NCI-H526 (cell line): ENCODE data around the gene EXOSC5.

ENCODE experiments used
- DNase-seq, 2 experiments: peaks; one replicate each; lab custom pipeline; 2025; lab: John Stamatoyannopoulos, UW

EXOSC5 gene

GRCh38 chr19:41341669-41342490 is 55.3 kb downstream of the EXOSC5 start:
- peak in 1 of 2 experiments; percentile 42 for DNase-seq

GRCh38 chr19:41339936-41340335 is 57.2 kb downstream of the EXOSC5 start:
- DNase-seq, result no peak
